ENCODE measurements around the gene ITGAV.

- TF ChIP-seq EP300 (IDR thresholded peaks at IDR 0.05; ENCODE audit: low read depth) = no peak
- no peak for TF ChIP-seq POLR2A (IDR thresholded peaks at IDR 0.05)
- TF ChIP-seq POLR2AphosphoS5 (IDR thresholded peaks at IDR 0.05) = no peak
Observed at GRCh38 chr2:186669146-186669545, 79.3 kb downstream of the ITGAV start.
